HG03575 (cell line): ENCODE data around the gene MYOC.
"Not testable (repeated sequence)": the region's sequence is repeated elsewhere in the genome, so short reads cannot be mapped to it uniquely, and the experiment has no call there.

Source experiments
- ATAC-seq: cut with Tn5 transposase; IDR thresholded peaks from one replicate; pipeline ENCODE4 v1.9.1; 2021; ENCODE audit not compliant: unreplicated experiment, insufficient number of reproducible peaks, low FRiP score; ENCODE audit errors: extremely low read depth

The MYOC gene

DNA sequence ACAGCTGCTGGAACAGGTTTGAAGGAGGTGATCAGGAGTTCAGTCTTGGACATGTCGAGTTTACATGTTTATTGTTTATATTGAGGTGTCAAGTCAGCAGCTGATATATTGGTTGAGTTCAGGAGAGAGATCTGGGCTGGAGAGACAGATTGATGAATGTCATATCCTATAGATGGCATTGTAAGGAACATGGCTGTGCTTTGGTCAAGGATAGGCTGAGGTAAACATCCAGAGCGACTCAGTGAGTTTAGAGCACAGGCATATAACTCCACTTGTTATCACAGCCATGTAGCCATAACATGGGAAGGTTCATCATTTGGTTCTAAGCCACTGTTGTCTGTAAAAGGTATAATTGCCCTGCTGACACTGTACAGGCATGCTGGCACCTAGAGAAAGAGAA, 35.9 kb downstream of the MYOC start:
- ATAC-seq, result no peak

DNA sequence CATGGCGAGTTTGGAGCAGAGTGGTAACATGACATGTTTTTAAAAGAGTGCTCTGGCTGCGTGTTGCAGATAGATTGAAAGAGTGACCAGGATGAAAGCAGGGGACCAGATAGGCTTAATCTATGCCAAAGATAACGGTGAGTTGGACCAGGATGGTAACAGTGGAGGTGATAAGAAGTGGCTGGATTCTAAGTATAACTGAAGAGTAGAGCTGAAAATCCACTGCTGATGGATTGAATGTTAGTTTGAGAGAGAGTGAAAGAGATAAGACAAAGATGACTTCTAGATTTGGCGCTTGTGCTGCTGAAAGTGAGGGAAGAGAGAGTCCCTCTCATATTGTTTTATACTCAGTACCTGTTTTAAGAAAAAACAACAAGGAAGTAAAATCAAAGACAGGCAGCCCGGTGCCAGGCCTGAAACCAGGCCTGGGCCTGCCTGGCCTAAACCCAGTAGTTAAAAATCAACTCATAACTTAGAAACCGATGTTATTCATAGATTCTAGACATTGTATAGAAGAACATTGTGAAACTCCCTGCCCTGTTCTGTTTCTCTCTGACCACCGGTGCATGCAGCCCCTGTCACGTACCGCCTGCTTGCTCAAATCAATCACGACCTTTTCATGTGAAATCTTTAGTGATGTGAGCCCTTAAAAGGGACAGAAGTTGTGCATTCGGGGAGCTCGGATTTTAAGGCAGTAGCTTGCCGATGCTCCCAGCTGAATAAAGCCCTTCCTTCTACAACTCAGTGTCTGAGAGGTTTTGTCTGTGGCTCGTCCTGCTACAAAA, 37.2 kb downstream of the MYOC start:
- not testable (repeated sequence) for ATAC-seq

DNA sequence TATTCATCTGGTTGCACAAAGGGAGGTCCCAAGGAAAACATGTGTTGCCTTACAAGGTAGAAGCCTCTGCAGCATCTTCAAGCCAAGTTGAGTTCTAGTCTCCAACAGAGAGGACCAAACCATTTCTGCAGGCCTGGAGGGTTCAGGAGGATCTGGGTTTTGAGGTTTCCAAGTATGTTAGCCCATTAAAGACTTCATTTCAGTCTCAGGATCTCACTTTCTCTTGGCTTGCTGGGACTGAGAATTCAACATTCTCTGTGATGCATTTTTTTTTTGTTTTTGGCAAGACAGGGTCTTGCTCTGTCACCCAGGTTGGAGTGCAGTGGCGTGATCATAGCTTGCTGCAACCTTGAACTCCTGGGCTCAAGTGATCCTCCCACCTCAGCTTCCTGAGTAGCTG, 39.2 kb downstream of the MYOC start:
- ATAC-seq, result no peak

DNA sequence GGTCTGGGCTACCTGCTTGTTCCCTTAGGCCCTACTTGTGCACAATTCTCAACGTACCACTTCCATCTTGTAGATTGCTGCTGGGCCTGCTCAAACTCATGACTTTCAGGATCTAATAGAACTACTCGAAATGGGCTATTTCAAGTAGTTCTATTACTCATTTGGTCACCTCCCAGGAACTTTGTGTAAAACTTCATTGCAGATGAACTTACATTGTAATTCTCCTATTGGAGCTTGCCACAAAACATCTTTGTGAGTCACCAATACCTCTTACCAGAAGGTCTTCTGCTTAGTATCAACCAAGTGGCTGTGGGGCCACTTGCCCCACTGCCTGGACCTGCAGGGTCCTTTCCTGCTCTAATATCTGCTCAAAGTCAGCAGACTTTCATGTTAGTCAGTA, 41.2 kb downstream of the MYOC start:
- no peak for ATAC-seq

DNA sequence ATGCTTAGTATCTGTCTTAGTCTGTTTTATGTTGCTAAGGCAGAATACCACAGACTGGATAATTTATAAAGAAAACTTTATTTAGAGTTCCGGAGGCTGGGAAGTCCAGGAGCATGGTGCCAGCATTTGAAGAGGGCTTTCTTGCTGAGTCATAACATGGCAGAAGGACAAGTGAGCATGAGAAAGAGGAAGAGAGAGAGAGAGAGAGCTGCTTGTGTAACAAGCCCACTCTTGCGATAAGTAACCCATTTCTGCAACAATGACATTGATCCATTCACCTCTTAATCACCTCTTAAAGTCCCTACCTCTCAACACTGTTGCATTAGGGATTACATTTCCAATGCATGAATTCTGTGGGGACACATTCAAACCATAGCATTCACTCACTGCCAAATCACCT, 42.1 kb downstream of the MYOC start:
- ATAC-seq, result no peak

DNA sequence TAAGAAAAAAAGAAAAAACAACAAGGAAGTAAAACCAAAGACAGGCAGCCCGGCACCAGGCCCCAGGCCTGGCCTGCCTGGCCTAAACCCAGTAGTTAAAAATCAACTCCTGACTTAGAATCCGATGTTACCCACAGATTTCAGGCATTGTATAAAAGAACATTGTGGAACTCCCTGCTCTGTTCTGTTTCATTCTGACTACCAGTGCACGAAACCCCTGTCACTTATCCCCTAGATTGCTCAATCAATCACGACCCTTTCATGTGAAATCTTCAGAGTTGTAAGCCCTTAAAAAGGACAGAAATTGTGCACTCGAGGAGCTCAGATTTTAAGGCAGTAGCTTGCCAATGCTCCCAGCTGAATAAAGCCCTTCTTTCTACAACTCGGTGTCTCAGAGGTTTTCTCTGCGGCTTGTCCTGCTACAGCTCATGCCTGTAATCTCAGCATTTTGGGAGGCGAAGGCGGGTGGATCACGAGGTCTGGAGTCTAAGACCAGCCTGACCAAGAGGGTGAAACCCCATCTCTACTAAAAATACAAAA, 46.0 kb downstream of the MYOC start:
- ATAC-seq, result no peak

DNA sequence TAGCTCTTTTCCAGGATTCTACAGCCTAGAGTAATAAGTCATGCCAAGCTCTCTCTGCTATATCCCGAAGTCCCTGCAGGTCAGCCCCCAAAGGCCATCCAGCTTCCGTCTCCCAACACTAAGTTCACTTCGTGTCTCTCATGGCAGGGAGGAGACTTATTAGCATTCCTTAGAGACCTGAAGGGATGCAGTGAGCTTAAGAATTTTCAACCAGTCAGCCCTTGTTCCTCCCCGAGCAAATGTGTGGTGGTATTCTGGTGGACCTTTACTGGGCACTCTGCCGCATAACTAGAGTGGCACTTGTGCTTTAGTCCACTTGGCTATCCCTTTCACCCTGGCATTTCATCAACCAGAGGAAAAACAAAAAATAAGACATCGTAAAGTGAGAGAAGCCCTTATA, 49.4 kb downstream of the MYOC start:
- not testable (repeated sequence) for ATAC-seq

DNA sequence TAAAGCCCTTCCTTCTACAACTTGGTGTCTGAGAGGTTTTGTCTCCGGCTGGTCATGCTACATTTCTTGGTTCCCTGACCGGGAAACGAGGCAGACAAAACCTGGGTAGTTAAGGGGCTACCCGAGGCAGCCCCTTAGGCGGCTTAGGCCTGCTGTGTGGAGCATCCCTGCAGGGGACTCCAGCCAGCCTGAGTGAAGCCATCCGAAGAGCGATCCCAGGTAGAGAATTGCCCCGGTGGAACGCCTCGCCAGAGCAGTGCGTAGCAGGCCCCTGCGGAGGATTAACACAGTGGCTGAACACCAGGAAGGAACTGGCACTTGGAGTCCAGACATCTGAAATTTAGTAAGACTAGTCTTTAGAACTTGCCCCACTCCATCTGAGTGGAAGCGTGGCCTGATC, 51.6 kb downstream of the MYOC start:
- ATAC-seq, result no peak

DNA sequence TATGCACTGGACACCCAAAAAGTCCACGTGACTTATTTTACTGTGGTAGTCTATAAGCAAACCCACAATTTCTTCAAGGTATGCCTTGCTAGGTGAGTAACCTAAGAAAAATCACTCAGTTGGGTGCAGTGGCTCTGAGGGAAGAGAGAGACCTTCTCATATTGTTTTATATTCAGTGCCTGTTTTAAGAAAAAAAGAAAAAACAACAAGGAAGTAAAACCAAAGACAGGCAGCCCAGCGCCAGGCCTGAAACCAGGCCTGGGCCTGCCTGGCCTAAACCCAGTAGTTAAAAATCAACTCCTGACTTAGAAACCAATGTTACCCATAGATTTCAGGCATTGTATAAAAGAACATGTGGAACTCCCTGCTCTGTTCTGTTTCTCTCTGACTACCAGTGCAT, 52.2 kb downstream of the MYOC start:
- not testable (repeated sequence) for ATAC-seq

DNA sequence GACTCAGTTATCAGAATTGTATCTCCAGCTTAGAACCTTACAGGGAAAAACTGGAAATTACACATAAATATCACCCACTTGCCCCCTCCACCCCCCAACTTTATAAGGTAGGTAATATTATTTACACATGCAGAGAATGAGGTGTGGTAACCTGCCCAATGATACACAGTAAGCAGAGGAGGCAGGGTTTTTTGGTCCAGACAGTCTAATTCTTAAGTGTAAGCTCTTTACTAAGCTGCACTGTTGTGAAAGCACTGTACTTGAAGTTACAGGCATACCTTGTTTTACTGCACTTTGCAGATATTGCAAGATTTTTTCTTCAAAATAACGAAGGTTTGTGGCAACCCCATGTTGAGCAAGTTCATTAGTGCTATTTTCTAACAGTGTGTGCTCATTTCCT, 55.3 kb downstream of the MYOC start:
- ATAC-seq, result no peak

DNA sequence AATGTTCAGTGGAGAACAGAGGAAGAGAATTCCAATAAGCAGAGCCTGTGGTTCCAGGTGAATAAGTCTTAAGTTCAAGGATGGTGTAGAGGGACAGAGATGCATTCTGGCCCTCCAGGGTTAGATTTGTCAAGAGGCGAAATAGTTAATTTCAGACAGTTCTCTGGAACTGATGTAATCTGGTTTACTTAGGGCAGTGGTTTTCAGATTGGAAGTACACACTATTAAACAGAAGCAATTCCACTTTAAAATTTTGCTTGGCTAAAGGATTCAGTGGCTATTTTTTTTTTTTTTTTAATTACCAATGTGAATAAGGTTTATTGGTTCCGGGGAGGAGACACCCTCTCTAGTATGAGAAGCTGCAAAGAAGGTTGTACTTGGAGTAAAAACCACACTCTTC, 55.8 kb downstream of the MYOC start:
- ATAC-seq, result no peak

DNA sequence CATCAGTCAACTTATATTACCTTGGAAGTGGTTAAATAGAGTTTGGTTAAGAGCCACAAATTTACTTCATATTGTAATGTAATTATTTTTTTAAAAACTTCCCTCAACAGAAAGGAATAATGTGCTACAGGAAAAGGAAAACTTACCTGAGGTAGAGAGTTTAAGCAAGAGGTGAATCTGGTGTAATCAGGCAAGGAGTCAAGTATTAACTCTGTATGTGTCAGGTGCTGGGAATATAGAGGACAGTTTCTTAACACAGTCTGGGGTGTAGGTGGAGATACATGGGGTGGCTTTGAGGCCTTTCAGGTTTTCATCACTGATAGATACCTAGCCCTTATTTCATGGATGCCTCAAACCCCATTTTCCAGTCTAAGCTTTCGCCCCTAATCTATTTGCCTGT, 56.4 kb downstream of the MYOC start:
- no peak for ATAC-seq

DNA sequence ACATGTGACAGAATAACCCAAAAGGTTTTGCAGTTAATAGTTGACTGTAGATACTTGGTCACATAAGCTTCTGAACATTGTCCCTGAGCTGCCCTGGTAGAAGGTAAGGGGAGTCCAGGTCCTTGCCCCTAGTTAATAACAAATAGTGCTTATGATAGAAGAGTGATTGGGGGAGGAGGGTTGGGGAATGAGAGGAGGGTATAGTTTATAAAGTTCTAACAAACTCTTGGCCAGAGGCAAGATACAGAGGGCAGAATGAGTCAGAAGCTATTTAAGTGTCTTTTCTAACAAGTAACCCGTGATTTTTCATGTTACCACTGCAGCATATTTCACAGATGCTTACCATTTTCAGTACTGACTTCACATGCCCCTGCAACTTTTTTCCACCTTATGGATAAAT, 57.2 kb downstream of the MYOC start:
- ATAC-seq, result no peak

DNA sequence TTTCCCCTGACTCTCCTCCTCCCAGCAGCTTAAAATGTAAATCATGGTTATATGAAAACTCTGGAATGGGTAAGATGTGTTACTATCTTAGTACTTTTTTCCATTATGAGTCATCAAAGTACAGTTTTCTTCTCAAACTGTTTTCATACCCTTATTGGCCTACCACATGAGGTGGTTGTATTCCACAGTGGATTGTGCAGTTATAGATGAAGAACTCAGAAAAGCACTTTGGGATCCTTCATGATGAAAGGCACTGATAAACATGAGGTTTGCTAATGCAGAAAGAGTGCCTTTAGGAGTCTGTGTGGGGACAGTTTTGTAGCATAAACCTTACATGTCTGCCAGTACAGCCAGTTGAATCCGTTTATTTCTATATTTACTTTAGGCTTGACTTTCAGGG, 62.5 kb downstream of the MYOC start:
- no peak for ATAC-seq

DNA sequence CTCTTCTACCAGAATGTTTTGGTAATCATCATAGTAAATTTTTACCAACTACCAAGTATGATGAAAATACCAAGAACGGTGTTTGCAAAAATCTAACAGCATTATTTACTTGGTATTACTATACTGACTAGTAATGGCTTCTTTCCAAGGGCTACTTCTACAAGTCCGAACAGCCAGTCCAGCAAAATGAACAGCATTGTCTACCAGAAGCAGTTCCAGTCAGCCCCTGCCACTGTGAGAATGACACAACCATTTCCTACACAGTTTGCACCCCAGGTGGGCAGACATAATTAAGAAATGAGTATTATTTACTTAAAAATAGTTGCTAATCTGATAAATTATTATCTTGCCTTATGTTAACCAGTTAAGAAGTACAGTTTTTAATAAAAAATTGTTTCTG, 64.3 kb downstream of the MYOC start:
- no peak for ATAC-seq

DNA sequence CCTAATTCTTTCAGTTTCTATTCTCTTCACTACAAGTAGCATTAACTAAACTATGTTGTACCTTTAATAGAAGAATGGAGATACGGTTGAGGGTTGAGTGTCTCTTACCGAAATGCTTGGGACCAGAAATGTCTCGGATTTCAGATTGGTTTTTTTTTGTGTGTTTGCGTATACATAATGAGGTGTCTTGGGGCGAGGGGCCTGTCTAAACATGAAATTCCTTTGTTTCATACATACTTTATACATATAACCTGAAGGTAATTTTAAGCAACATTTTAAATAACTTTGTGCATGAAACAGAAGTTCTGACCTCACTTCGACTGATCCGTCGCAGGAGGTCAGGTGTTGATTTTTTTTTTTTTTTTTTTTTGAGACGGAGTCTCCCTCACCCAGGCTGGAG, 66.8 kb downstream of the MYOC start:
- no peak for ATAC-seq
